Type B pancreatic cell (in vitro differentiated cells): ENCODE results near the gene PTDSS2. TPM values are rescaled to one million over a fixed set of nuclear protein-coding genes. Genes with fewer than 3 reads are reported as not detected.

Experiments
- DNase-seq: peaks from one replicate; pipeline ENCODE4 v3.0.0; 2021; ENCODE audit warnings: mixed read lengths; ENCODE audit not compliant: unreplicated experiment; ENCODE audit errors: extremely low spot score
- H3K27ac Mint-ChIP-seq: 2 replicates; pipeline ENCODE4 v1.8.0; 2021; ENCODE audit warnings: mild to moderate bottlenecking, mixed read lengths
- H3K27me3 Mint-ChIP-seq: 2 replicates; pipeline ENCODE4 v1.8.0; 2021; ENCODE audit warnings: mixed read lengths
- H3K36me3 Mint-ChIP-seq: 2 replicates; pipeline ENCODE4 v1.8.0; 2021; ENCODE audit warnings: mixed read lengths
- H3K4me1 Mint-ChIP-seq: one replicate; pipeline ENCODE4 v1.8.0; 2021; ENCODE audit warnings: mixed read lengths; ENCODE audit not compliant: unreplicated experiment
- H3K4me3 Mint-ChIP-seq: 2 replicates; pipeline ENCODE4 v1.8.0; 2021; ENCODE audit warnings: mild to moderate bottlenecking, mixed read lengths
- H3K9me3 Mint-ChIP-seq: 2 replicates; pipeline ENCODE4 v1.8.0; 2021; ENCODE audit warnings: mixed read lengths
- total RNA-seq: library from RNA; stranded (reverse); gene quantifications from 2 replicates; pipeline ENCODE4 v1.2.1, GENCODE V29; 2021; ENCODE audit warnings: low replicate concordance
- TF ChIP-seq, protein P1 (sequence below): fragments of 200-600 bp; sonication (generic); conservative IDR thresholded peaks from 2 replicates; pipeline ENCODE4 v1.5.0; 2021; ENCODE audit warnings: antibody characterized with exemption, mild to moderate bottlenecking

The PTDSS2 gene
- total RNA-seq, 1 donor from 2014 or later: 46.9 TPM

DNA sequence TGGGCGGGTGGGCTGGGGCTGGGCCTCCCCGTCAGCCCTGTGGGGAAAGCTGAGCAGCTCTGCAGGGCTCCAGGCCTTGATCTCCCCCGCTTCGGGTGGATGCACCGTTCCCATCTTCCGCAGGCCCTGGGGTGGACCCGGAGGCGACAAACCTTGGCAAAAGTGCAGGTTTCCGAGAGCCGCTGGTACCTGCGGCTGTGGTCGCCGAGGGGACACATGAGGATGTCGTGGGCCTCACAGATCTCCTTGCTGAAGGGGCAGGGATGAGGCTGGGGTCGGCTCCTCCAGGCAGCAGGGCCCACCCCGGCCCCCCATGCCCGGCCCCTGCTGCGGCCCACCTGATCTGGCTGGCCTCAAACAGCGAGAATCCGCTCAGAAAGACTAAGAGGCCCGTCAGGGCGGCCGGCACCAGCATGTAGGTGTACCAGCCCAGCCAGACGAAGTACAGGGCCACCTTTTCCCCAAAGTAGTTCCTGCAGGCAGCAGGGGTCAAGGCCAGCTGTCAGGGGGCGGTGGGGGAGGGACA, 20.1 kb upstream of the PTDSS2 start:
- Mint-ChIP-seq H3K36me3 (peaks cover 3% of the 10 kb centered on the region), H3K4me3 (no peak overlapping the region), H3K4me1 (no peaks in the 10 kb centered on the region), H3K9me3 (no peaks in the 10 kb centered on the region), H3K27me3 (peaks cover 11% of the 10 kb centered on the region), H3K27ac (no peak overlapping the region)
- no peak for DNase-seq
- TF ChIP-seq, protein P1, sequence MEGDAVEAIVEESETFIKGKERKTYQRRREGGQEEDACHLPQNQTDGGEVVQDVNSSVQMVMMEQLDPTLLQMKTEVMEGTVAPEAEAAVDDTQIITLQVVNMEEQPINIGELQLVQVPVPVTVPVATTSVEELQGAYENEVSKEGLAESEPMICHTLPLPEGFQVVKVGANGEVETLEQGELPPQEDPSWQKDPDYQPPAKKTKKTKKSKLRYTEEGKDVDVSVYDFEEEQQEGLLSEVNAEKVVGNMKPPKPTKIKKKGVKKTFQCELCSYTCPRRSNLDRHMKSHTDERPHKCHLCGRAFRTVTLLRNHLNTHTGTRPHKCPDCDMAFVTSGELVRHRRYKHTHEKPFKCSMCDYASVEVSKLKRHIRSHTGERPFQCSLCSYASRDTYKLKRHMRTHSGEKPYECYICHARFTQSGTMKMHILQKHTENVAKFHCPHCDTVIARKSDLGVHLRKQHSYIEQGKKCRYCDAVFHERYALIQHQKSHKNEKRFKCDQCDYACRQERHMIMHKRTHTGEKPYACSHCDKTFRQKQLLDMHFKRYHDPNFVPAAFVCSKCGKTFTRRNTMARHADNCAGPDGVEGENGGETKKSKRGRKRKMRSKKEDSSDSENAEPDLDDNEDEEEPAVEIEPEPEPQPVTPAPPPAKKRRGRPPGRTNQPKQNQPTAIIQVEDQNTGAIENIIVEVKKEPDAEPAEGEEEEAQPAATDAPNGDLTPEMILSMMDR: no peak

DNA sequence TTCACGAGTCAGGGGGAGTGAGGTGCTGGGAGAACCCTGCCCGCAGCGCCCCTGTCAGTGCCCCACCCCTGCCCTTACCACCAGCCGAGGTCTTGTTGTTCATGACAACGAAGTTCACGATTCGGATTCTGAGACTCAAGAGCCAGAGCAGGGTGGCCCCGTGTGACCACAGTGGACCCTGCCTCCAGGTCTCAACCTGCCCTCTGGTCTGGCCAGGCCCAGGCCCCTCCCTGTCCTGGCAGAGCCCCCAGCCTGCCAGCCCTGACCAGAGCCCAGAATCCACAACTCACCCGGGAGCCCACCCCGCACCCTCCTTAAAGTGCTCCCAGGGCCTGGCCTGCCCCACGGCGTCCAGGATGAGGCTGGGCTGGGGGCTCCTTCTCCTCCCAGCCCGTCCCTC, 18.2 kb upstream of the PTDSS2 start:
- Mint-ChIP-seq H3K4me1 (no peaks in the 10 kb centered on the region), H3K27ac (no peak overlapping the region), H3K27me3 (peaks cover 3% of the 10 kb centered on the region), H3K4me3 (no peak overlapping the region), H3K36me3 (peaks cover 3% of the 10 kb centered on the region), H3K9me3 (no peaks in the 10 kb centered on the region)
- TF ChIP-seq, protein P1: no peak
- DNase-seq: no peak

DNA sequence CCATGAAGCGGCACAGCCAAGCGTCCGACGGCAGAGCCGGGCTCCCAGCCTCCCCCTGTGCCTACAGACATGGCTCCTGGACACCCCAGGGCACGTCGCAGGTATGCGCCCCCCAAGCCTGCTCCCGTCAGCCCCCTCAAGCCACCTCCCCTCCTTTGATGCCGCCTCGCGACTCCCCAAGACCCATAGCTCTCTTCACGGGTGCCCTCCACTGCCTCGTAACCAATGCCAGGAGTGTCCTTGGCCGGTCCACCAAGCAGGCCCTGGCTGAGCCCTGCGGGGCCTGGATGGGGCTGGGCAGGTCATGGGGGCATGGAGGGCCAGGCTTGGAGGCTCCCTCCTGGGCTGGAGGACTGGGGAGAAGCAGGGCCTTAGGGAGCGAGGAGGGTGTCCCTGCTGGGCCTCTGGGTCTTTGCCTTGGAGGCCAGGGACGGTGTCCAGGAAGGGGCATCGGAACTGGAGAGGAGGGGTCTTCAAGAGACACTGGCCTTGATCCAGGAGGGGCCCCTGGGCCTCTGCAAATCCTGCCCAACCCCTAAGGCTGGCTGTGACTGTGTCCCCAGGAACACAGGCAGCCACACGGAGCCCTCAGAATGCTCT, 17.5 kb upstream of the PTDSS2 start:
- H3K27me3 Mint-ChIP-seq: peaks cover 2% of the 10 kb centered on the region
- H3K27ac Mint-ChIP-seq: no peak overlapping the region
- H3K4me3 Mint-ChIP-seq: no peak overlapping the region
- H3K36me3 Mint-ChIP-seq: peaks cover 3% of the 10 kb centered on the region
- no peaks in the 10 kb centered on the region for H3K4me1 Mint-ChIP-seq
- TF ChIP-seq, protein P1: no peak
- DNase-seq: no peak
- no peaks in the 10 kb centered on the region for H3K9me3 Mint-ChIP-seq

DNA sequence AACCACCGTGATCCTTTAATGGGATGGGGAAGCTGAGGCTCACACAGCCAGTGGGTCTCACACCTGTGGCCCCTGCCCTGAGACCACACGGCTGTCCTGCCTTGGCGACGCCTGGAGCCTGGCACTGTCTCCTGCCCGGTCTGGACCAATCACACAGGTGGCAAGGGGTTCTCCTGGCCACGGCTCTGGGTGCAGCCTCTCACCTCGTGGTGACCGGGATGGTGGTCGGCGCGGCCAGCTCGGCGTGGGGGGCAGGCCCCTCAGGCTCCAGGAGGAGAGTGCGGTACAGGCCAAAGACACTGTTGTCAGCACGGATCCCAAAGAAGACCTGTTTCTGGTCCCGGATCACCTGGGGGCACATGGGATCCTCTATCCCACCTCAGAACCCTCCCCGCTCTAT, 17.0 kb upstream of the PTDSS2 start:
- Mint-ChIP-seq H3K4me3 (no peak overlapping the region), H3K27me3 (no peaks in the 10 kb centered on the region), H3K27ac (no peak overlapping the region), H3K36me3 (peaks cover 3% of the 10 kb centered on the region), H3K4me1 (no peaks in the 10 kb centered on the region), H3K9me3 (no peaks in the 10 kb centered on the region)
- TF ChIP-seq, protein P1: no peak
- no peak for DNase-seq

DNA sequence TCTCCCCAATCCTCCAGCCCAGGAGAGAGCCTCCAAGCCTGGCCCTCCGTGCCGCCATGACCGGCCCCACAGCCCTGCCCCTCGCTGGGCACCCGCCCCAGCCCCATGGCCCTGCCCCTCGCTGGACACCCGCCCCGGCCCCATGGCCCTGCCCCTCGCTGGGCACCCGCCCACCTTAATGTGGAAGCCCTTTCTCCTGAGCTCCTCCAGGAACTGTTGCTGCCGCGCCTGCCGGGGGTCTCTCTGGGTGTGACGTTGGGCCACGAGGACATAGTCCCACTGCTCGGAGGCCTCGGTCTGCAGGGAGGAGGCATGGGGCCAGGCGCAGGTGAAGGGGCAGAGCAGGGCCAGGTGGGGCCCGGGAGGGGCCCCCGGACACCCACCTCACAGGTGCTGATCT, 16.4 kb upstream of the PTDSS2 start:
- H3K27ac Mint-ChIP-seq: no peak overlapping the region
- no peaks in the 10 kb centered on the region for H3K27me3 Mint-ChIP-seq
- no peak for DNase-seq
- no peaks in the 10 kb centered on the region for H3K4me1 Mint-ChIP-seq
- TF ChIP-seq, protein P1: no peak
- no peak overlapping the region for H3K4me3 Mint-ChIP-seq
- no peaks in the 10 kb centered on the region for H3K9me3 Mint-ChIP-seq
- peaks cover 3% of the 10 kb centered on the region for H3K36me3 Mint-ChIP-seq
